Tibial nerve (tissue), 4 donors: ENCODE results near the gene ARHGEF1. TPM values are rescaled to one million over a fixed set of nuclear protein-coding genes. Genes with fewer than 3 reads are reported as not detected.

Experiments used
- DNase-seq, 2 donors: peaks; one replicate each; pipeline ENCODE4 v3.0.0-alpha.2; 2019; ENCODE audit warnings: low spot score in 2 of 2
- H3K27ac ChIP-seq, 4 donors: fragments of 200-600 bp; sonication (generic) in 3 of 4; one replicate each; pipeline ENCODE4 v1.5.1; 2017 to 2019; ENCODE audit warnings: mild to moderate bottlenecking in 1 of 4
- H3K27me3 ChIP-seq, 2 donors: fragments of 200-600 bp; sonication (generic) in 1 of 2; one replicate each; pipeline versions ENCODE4 v1.5.1 to v1.6.0; 2017 to 2019
- H3K36me3 ChIP-seq, 3 donors: fragments of 200-600 bp; sonication (generic); one replicate each; pipeline ENCODE4 v1.5.1; 2018 to 2019
- H3K4me1 ChIP-seq, 4 donors: fragments of 200-600 bp; sonication (generic) in 3 of 4; one replicate each; pipeline ENCODE4 v1.5.1; 2017 to 2019
- H3K4me3 ChIP-seq, 4 donors: fragments of 200-600 bp; sonication (generic) in 3 of 4; one replicate each; pipeline ENCODE4 v1.5.1; 2017 to 2019; ENCODE audit warnings: mild to moderate bottlenecking in 1 of 4, moderate library complexity in 1 of 4
- H3K9me3 ChIP-seq, 4 donors: fragments of 200-600 bp; sonication (generic) in 3 of 4; one replicate each; pipeline ENCODE4 v1.5.1; 2017 to 2019
- CTCF ChIP-seq, 5 experiments: fragments of 200-600 bp in 3 of 5; fragments of 450-650 bp in 2 of 5; sonication (generic) in 3 of 5; IDR thresholded peaks; one replicate each; pipeline ENCODE4 v1.5.1; 2016 to 2019; ENCODE audit warnings: antibody characterized with exemption in 5 of 5, mild to moderate bottlenecking in 3 of 5, moderate library complexity in 2 of 5
- EP300 ChIP-seq, 2 donors: sonication (generic); formaldehyde crosslinking; IDR thresholded peaks; one replicate each; pipeline ENCODE4 v1.6.1; 2017; ENCODE audit warnings: antibody characterized with exemption in 2 of 2, mild to moderate bottlenecking in 1 of 2
- POLR2A ChIP-seq, 2 donors: fragments of 450-650 bp; IDR thresholded peaks; one replicate each; pipeline ENCODE4 v1.6.1; 2017; ENCODE audit warnings: antibody characterized with exemption in 2 of 2, mild to moderate bottlenecking in 2 of 2, moderate library complexity in 2 of 2
- WGBS, 2 donors: methylation state at CpG; one replicate each; pipeline ENCODE4 v1.1.5; 2018; 5-methylcytosine and 5-hydroxymethylcytosine counted together
- total RNA-seq, 4 donors: library from RNA; depleted of rRNA; stranded (reverse); fragments of >200 nt; gene quantifications; one replicate each; pipeline ENCODE4 v1.1.0, GENCODE V29; 2016

Gene ARHGEF1
- total RNA-seq, 4 donors from 2014 or later, result 68.4 to 225 (median 121) TPM

GRCh38 chr19:41907994-41908615 is 25.1 kb downstream of the ARHGEF1 start:
- H3K36me3 ChIP-seq, result peaks cover under 1 to 53% (median 31%) of the 10 kb centered on the region in 3 donors
- 76 to 79% methylated on average over 20 to 21 of the region's 25 CpGs for WGBS, 2 donors
- TF ChIP-seq POLR2A (IDR thresholded peaks at IDR 0.05) (no peak), CTCF (IDR thresholded peaks at IDR 0.05) (no peak), EP300 (IDR thresholded peaks at IDR 0.05) (no peak)

GRCh38 chr19:41908724-41909464 is 25.9 kb downstream of the ARHGEF1 start:
- H3K27ac ChIP-seq, result no peak overlapping the region
- no peaks in the 10 kb centered on the region for H3K9me3 ChIP-seq
- H3K4me1 ChIP-seq, result peaks cover 0 to 9% (median 3%) of the 10 kb centered on the region in 4 donors
- no peak for TF ChIP-seq CTCF (IDR thresholded peaks at IDR 0.05)
- TF ChIP-seq EP300 (IDR thresholded peaks at IDR 0.05), result no peak
- WGBS, 2 donors, result 73 to 75% methylated on average over 9 to 11 of the region's 11 CpGs
- H3K36me3 ChIP-seq, result peaks cover 0 to 45% (median 23%) of the 10 kb centered on the region in 3 donors
- no peak overlapping the region for H3K4me3 ChIP-seq
- no peak for DNase-seq
- H3K27me3 ChIP-seq, result peaks cover 0 to 25% of the 10 kb centered on the region in 2 donors

More at GRCh38 chr19:41907994-41908615, 25.1 kb downstream of the ARHGEF1 start:
- Histone ChIP-seq H3K27me3 (peaks cover 0 to 17% of the 10 kb centered on the region in 2 donors), H3K9me3 (no peaks in the 10 kb centered on the region), H3K27ac (no peak overlapping the region), H3K4me3 (no peak overlapping the region), H3K4me1 (peaks cover 0 to 9% (median 1%) of the 10 kb centered on the region in 4 donors)
- DNase-seq, result no peak

- TF ChIP-seq POLR2A (IDR thresholded peaks at IDR 0.05), result no peak
- TF ChIP-seq CTCF (IDR thresholded peaks at IDR 0.05), result no peak
- no peak for TF ChIP-seq EP300 (IDR thresholded peaks at IDR 0.05)
- no peak for DNase-seq
- 53% methylated on average over 11 to 13 of the region's 13 CpGs for WGBS, 2 donors
- peaks cover 0 to 31% of the 10 kb centered on the region in 2 donors for H3K27me3 ChIP-seq
- peaks cover 0 to 37% (median 17%) of the 10 kb centered on the region in 3 donors for H3K36me3 ChIP-seq
- H3K4me3 ChIP-seq, result no peak overlapping the region
- H3K27ac ChIP-seq, result no peak overlapping the region
- H3K9me3 ChIP-seq, result no peaks in the 10 kb centered on the region
- peaks cover 0 to 9% (median 3%) of the 10 kb centered on the region in 4 donors for H3K4me1 ChIP-seq
Observed at GRCh38 chr19:41909706-41910105, 26.7 kb downstream of the ARHGEF1 start.

- Histone ChIP-seq H3K4me3 (no peak overlapping the region), H3K4me1 (peaks cover 0 to 13% (median 6%) of the 10 kb centered on the region in 4 donors), H3K27me3 (peaks cover 0 to 38% of the 10 kb centered on the region in 2 donors), H3K27ac (no peak overlapping the region), H3K36me3 (peaks cover 0 to 30% (median 10%) of the 10 kb centered on the region in 3 donors), H3K9me3 (no peaks in the 10 kb centered on the region)
- 60 to 63% methylated on average over 12 of the region's 12 CpGs for WGBS, 2 donors
- TF ChIP-seq POLR2A (IDR thresholded peaks at IDR 0.05) (no peak), CTCF (IDR thresholded peaks at IDR 0.05) (no peak), EP300 (IDR thresholded peaks at IDR 0.05) (no peak)
- DNase-seq, result no peak
Observed at GRCh38 chr19:41910240-41910991, 27.4 kb downstream of the ARHGEF1 start.
